Measurements from ENCODE around the gene GPR35. TPM values are rescaled to one million over a fixed set of nuclear protein-coding genes. Genes with fewer than 3 reads are reported as not detected.

The GPR35 gene
- total RNA-seq, 1 donor from 2014 or later = 0.53 TPM

- ATAC-seq = no peak
- no peak for DNase-seq (ENCODE audit: low spot score)
Observed at GRCh38 chr2:240622060-240622411, 3.2 kb upstream of the GPR35 start.

DNA sequence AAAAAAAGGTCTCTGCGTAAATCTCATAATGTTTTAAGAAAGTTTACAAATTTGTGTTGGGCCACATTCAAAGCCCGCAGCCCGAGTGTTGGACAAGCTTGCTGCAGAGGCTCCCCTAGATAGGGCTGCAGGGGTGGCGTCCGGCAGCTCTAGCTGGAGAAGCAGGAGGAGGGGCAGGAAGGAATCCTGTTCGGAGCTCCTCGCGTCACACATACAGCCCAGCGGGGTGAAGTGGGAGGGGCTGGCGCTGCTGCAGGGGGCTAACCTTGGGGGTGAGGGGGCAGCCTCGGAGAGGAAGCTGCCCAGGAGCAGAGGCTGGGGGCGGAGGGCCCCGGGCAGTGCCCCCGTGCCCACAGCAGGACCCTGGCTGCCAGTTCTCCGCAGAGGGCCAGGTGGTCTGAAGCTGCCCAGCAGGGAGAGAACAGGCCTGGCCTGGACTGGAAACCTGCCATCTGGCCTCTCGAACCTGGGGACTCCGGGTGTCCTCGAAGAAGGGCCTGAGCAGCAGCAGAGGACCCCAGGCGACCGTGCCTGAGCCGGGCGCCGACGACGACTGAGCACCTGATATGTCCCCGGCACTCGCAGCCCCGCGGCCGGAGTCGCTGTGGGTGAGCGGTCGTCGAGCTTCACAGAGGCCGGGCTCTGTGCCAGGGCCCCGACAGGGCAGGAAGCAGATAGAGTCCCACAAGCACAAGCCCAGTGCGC is 2.6 kb upstream of the GPR35 start:
- DNase-seq (ENCODE audit: low spot score) = no peak
- no peak for ATAC-seq

DNA sequence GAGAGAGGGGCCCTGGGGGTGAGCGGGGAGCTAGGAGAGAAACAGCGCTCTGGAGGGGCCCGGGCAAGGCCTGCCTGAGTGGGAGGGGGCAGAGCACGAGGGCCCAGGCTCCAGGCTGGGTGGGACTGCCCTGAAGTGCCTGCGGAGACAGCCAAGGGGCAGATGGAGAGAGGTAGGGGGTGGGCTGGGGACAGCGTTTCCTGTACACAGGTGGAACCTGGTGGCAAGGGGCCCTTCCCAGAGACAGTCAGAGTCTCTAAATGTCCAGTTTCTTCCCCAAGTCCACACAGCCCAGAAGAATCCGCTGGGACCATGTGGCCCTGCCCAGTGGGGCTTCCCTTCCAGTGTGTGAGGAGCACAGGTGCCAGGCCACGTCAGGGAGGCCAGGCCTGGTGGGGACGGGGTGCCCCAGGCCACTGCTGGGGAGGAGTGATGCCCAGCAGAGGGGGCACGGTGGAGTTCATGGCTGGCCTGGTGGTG is 1.7 kb upstream of the GPR35 start:
- no peak for DNase-seq (ENCODE audit: low spot score)
- no peak for ATAC-seq

- ATAC-seq (peak; percentile 37), DNase-seq (ENCODE audit: low spot score) (no peak)
Observed at GRCh38 chr2:240624011-240624949, 1.0 kb upstream of the GPR35 start.

GRCh38 chr2:240626531-240627300 is 1.4 kb downstream of the GPR35 start:
- ATAC-seq (no peak), DNase-seq (ENCODE audit: low spot score) (peak; percentile 43)

GRCh38 chr2:240627736-240628506 is 2.6 kb downstream of the GPR35 start:
- ATAC-seq (no peak), DNase-seq (ENCODE audit: low spot score) (peak; percentile 33)

DNA sequence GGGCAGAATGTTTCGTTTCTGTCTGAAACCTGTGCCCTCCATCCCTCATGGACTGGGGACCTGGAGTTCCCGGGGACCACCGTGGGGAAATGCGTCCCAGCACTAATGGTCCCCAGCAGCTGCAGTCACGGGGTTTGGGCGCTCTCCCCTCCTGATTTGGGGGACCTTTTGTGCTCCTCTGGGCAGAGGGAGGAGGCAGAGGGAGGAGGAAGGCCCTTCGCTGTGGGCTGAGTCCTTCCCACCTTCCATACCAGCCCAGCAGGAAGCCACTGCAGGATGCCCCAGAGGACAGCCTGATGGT is 3.2 kb downstream of the GPR35 start:
- ATAC-seq (no peak), DNase-seq (ENCODE audit: low spot score) (peak; percentile 27)

- no peak for ATAC-seq
- DNase-seq (ENCODE audit: low spot score) = peak; percentile 28
Observed at GRCh38 chr2:240628808-240629618, 3.7 kb downstream of the GPR35 start.

- ATAC-seq (no peak), DNase-seq (ENCODE audit: low spot score) (no peak)
Observed at GRCh38 chr2:240629619-240629967, 4.3 kb downstream of the GPR35 start.

DNA sequence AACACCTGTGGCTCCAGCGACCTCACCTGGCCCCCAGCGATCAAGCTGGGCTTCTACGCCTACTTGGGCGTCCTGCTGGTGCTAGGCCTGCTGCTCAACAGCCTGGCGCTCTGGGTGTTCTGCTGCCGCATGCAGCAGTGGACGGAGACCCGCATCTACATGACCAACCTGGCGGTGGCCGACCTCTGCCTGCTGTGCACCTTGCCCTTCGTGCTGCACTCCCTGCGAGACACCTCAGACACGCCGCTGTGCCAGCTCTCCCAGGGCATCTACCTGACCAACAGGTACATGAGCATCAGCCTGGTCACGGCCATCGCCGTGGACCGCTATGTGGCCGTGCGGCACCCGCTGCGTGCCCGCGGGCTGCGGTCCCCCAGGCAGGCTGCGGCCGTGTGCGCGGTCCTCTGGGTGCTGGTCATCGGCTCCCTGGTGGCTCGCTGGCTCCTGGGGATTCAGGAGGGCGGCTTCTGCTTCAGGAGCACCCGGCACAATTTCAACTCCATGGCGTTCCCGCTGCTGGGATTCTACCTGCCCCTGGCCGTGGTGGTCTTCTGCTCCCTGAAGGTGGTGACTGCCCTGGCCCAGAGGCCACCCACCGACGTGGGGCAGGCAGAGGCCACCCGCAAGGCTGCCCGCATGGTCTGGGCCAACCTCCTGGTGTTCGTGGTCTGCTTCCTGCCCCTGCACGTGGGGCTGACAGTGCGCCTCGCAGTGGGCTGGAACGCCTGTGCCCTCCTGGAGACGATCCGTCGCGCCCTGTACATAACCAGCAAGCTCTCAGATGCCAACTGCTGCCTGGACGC is 4.9 kb downstream of the GPR35 start:
- DNase-seq (ENCODE audit: low spot score) (peak; percentile 40), ATAC-seq (no peak)

DNA sequence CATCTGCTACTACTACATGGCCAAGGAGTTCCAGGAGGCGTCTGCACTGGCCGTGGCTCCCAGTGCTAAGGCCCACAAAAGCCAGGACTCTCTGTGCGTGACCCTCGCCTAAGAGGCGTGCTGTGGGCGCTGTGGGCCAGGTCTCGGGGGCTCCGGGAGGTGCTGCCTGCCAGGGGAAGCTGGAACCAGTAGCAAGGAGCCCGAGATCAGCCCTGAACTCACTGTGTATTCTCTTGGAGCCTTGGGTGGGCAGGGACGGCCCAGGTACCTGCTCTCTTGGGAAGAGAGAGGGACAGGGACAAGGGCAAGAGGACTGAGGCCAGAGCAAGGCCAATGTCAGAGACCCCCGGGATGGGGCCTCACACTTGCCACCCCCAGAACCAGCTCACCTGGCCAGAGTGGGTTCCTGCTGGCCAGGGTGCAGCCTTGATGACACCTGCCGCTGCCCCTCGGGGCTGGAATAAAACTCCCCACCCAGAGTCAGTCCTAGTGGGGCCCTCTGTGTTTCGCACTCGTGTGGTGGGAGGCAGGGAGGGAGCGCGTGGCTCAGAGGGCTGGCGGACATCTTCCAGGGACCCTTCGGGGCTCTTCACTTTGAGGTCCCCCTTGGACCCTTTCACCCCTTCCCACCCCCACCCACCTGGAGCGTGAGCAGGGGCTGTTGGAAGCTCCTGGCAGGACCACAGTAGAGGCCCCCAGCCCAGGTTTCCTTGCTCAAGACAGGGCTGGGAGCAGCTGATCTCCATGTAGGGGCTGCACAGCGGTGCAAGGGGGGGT is 5.7 kb downstream of the GPR35 start:
- peak; percentile 44 for DNase-seq (ENCODE audit: low spot score)
- ATAC-seq = no peak

DNA sequence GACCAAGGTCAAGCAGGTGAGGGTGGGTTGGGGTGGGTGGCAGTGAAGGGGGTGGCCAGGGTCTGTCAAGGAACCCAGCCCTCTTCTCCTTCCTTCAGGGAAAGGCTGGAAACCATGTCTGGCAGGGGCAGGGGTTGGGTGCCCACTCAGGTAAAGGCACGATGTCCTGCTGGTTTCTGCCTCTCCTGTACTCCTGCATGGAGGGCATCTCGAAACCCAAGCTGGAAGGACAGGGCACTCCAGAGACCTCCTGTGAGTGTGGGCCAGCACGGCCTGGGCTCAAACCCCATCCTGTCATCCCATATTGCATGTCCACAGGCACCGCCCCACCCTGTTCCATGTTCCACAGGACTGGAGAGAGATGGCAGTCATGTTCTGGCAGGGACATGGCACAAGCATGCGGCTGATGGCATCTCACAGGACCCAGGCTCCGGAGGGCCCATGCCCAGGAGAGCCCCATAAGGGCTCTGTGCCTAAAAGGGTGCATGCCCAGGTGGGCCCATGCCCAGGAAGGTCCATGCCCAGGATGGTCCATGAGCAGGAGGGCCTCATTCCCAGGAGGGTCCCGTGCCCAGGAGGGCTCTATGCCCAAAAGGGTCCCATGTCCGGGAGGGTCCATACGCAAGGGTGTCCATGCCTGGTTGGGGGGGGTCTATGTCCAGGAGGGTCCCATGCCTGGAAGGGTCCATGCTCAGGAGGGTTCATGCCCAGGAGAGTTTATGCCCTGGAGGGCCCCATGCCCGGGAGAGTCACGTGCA is 6.4 kb downstream of the GPR35 start:
- ATAC-seq (no peak), DNase-seq (ENCODE audit: low spot score) (peak; percentile 41)

GRCh38 chr2:240632306-240632721 is 7.0 kb downstream of the GPR35 start:
- ATAC-seq (no peak), DNase-seq (ENCODE audit: low spot score) (peak; percentile 29)

DNA sequence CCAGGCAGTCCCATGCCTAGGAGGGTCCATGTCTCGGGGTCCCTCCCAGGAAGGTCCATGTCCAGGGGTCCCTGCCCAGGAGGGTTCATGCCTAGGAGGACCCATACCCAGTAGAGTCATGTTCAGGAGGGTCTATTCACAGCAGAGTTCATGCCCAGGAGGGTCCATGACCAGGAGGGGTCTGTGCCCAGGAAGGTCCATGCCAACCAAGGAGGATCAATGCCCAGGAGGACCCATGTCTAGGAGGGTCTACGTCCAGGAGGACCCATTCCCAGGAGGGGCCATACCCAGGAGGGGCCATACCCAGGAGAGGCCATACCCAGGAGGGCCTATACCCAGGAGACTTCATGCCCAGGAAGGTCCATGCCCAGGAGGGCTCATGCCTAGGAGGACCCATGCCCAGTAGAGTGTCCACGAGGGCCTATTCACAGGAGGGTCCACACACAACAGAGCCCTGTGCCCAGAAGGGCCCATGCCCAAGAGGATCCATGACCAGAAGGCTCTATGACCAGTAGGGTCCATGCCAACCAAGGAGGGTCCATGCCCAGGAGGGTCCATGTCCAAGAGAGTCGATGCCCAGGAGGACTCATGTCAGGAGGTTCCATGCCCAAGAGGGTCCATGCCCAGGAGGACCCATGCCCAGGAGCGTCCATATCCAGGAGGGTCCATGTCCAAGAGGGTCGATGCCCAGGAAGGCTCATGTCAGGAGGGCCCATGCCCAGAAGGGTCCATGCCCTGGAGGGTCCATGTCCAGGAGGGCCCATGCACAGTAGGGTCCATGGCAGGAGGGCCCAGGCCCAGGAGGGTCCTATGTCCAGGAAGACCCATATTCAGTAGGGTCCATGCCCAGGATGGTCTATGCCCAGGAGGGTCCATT is 10.1 kb downstream of the GPR35 start:
- ATAC-seq = no peak
- DNase-seq (ENCODE audit: low spot score) = peak; percentile 41

DNA sequence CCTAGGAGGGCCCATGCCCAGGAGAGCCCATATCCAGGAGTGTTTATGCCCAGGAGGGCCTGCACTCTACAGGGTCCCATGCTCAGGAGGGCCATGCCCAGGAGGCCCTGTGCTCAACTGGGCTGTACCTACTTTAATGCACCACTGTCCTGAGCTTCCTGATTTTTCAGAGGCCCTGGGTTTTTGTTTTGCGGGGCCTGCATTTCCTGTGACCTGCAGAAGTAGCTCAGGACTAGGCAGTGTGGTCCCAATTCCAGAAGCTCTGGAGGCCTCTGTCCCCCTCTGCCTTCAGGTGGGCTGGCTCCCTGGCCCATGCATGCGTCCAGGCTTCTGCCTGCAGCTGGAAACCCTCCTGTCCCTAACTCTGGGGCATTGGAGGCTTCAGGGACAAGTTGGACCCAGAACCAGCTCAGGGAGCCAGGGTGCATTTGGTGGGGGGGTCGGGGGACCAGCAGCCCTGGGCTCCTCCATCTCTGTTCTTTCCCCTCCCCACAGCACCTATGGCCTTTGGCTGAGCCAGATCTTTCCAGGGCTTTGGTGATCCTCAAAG is 10.8 kb downstream of the GPR35 start:
- no peak for ATAC-seq
- DNase-seq (ENCODE audit: low spot score) = peak; percentile 29

- DNase-seq (ENCODE audit: low spot score) = peak; percentile 30
- no peak for ATAC-seq
Observed at GRCh38 chr2:240636563-240637115, 11.4 kb downstream of the GPR35 start.

All from left lobe of liver (tissue), 2 donors.